SK-N-SH treated with all-trans-retinoic acid at 6 μM for 48 hours (cell line): ENCODE measurements around the gene SCN8A.

Experiments used
- ATAC-seq: fragments of 200-7000 bp; cut with Tn5 transposase; 3 replicates; pipeline ENCODE4 v1.9.1; 2020; ENCODE audit warnings: mild to moderate bottlenecking, moderate library complexity
- ARNTL ChIP-seq: fragments of 450-650 bp; formaldehyde crosslinking; IDR thresholded peaks from 2 replicates; pipeline ENCODE4 v1.5.0; 2020; ENCODE audit warnings: low read depth, mild to moderate bottlenecking, moderate library complexity, borderline replicate concordance
- BACH2 ChIP-seq: fragments of 250-450 bp; sonication (Bioruptor Pico); IDR thresholded peaks from 2 replicates; pipeline ENCODE4 v1.9.0; 2021; ENCODE audit warnings: mild to moderate bottlenecking, borderline replicate concordance
- ESRRG ChIP-seq: fragments of 250-450 bp; sonication (Bioruptor Pico); IDR thresholded peaks from 2 replicates; pipeline ENCODE4 v1.6.1; 2021; ENCODE audit warnings: mild to moderate bottlenecking
- GLIS3 ChIP-seq: fragments of 250-450 bp; sonication (Bioruptor Pico); IDR thresholded peaks from 2 replicates; pipeline ENCODE4 v1.5.0; 2020; ENCODE audit warnings: mild to moderate bottlenecking, moderate library complexity
- ISL1 ChIP-seq: fragments of 250-450 bp; sonication (Bioruptor Pico); IDR thresholded peaks from 2 replicates; pipeline ENCODE4 v2.1.2; 2022; ENCODE audit warnings: mild to moderate bottlenecking, moderate library complexity
- PPARA ChIP-seq: fragments of 250-450 bp; sonication (Bioruptor Pico); IDR thresholded peaks from 2 replicates; pipeline ENCODE4 v1.5.0; 2020; ENCODE audit warnings: mild to moderate bottlenecking, borderline replicate concordance
- RARB ChIP-seq: fragments of 250-450 bp; sonication (Bioruptor Pico); IDR thresholded peaks from 2 replicates; pipeline ENCODE4 v1.8.0; 2021; ENCODE audit warnings: mild to moderate bottlenecking, moderate library complexity
- SNAI2 ChIP-seq: fragments of 250-450 bp; sonication (Bioruptor Pico); IDR thresholded peaks from 2 replicates; pipeline ENCODE4 v1.5.0; 2020; ENCODE audit warnings: mild to moderate bottlenecking, moderate library complexity
- TCF4 ChIP-seq: fragments of 250-450 bp; sonication (Bioruptor Pico); IDR thresholded peaks from 2 replicates; pipeline ENCODE4 v1.8.0; 2021; ENCODE audit warnings: mild to moderate bottlenecking, moderate library complexity, borderline replicate concordance
- TOX ChIP-seq: fragments of 250-450 bp; sonication (Bioruptor Pico); IDR thresholded peaks from 2 replicates; pipeline ENCODE4 v1.8.0; 2021; ENCODE audit warnings: mild to moderate bottlenecking, moderate library complexity, borderline replicate concordance
- ZC3H10 ChIP-seq: fragments of 250-450 bp; sonication (Bioruptor Pico); IDR thresholded peaks from 2 replicates; pipeline ENCODE4 v1.5.1; 2021; ENCODE audit warnings: mild to moderate bottlenecking, moderate library complexity
- ZFP3 ChIP-seq: fragments of 250-450 bp; sonication (Bioruptor Pico); IDR thresholded peaks from 2 replicates; pipeline ENCODE4 v1.5.0; 2020; ENCODE audit warnings: mild to moderate bottlenecking, moderate library complexity
- ZFP30 ChIP-seq: fragments of 450-650 bp; formaldehyde crosslinking; IDR thresholded peaks from 2 replicates; pipeline ENCODE4 v1.5.0; 2022; ENCODE audit warnings: mild to moderate bottlenecking, moderate library complexity
- ZNF70 ChIP-seq: fragments of 450-650 bp; formaldehyde crosslinking; IDR thresholded peaks from 2 replicates; pipeline ENCODE4 v1.5.0; 2020; ENCODE audit warnings: mild to moderate bottlenecking, moderate library complexity
- TF ChIP-seq, protein P1 (sequence below): fragments of 250-450 bp; sonication (Bioruptor Pico); IDR thresholded peaks from 2 replicates; pipeline ENCODE4 v1.5.1; 2021; ENCODE audit warnings: mild to moderate bottlenecking, moderate library complexity
- TF ChIP-seq, protein P2 (sequence below): fragments of 250-450 bp; sonication (Bioruptor Pico); IDR thresholded peaks from 2 replicates; pipeline ENCODE4 v1.8.0; 2020; ENCODE audit warnings: mild to moderate bottlenecking, moderate library complexity, borderline replicate concordance
- TF ChIP-seq, protein P3 (sequence below): fragments of 250-450 bp; sonication (Bioruptor Pico); IDR thresholded peaks from 2 replicates; pipeline ENCODE4 v1.5.1; 2020; ENCODE audit warnings: low read depth, mild to moderate bottlenecking, moderate library complexity
- TF ChIP-seq, protein P4 (sequence below): fragments of 250-450 bp; sonication (Bioruptor Pico); IDR thresholded peaks from 2 replicates; pipeline ENCODE4 v1.8.0; 2021; ENCODE audit warnings: low read depth, mild to moderate bottlenecking, moderate library complexity, borderline replicate concordance
- TF ChIP-seq, protein P5 (sequence below): fragments of 250-450 bp; sonication (Bioruptor Pico); IDR thresholded peaks from 2 replicates; pipeline ENCODE4 v1.5.0; 2020; ENCODE audit warnings: mild to moderate bottlenecking, moderate library complexity

The SCN8A gene

DNA sequence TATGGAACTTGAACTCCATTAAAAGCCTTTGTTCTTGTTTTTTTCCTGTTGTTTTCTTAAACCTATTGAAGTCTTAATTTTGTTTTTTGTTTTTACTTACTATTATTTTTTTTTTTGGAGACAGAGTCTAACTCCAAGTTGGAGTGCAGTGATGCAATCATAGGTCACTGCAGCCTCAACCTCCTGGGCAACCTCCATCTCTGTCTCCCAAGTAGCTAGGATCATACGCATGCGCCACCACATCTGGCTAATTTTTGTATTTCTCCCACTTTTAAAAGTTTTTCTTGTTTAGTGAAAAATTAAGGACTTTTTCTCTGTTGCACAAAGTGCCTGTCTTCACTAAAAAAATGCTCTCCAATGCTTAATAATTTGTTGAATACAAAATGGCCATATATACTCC lies 76.2 kb downstream of the SCN8A start:
- no peak for ATAC-seq
- TF ChIP-seq ZFP30: no peak

DNA sequence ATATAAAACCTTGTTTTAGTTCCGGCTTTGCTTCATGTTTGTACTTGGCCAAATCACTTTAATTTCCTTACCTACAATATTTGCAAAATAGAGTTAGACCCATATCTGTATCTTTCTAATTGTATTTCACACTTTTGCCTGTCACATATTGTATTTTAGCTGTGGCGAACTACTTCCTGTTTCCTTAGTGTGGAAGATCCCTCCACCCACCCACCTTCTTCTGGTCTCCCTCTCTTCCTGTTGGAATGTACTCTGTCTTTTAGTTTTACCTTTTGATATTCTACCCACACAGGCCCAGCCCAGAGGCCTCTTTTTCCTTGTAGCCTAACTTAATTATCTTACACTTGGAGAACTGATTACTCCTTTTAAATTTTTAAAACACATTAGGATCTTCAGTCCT lies 78.2 kb downstream of the SCN8A start:
- TF ChIP-seq, protein P1, sequence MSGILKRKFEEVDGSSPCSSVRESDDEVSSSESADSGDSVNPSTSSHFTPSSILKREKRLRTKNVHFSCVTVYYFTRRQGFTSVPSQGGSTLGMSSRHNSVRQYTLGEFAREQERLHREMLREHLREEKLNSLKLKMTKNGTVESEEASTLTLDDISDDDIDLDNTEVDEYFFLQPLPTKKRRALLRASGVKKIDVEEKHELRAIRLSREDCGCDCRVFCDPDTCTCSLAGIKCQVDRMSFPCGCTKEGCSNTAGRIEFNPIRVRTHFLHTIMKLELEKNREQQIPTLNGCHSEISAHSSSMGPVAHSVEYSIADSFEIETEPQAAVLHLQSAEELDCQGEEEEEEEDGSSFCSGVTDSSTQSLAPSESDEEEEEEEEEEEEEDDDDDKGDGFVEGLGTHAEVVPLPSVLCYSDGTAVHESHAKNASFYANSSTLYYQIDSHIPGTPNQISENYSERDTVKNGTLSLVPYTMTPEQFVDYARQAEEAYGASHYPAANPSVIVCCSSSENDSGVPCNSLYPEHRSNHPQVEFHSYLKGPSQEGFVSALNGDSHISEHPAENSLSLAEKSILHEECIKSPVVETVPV (CRISPR knock-in tag): no peak
- TF ChIP-seq ZNF70 (CRISPR knock-in tag): no peak
- TF ChIP-seq TCF4: no peak
- TF ChIP-seq SNAI2 (CRISPR knock-in tag): no peak
- TF ChIP-seq ARNTL (CRISPR knock-in tag): no peak
- TF ChIP-seq, protein P2, sequence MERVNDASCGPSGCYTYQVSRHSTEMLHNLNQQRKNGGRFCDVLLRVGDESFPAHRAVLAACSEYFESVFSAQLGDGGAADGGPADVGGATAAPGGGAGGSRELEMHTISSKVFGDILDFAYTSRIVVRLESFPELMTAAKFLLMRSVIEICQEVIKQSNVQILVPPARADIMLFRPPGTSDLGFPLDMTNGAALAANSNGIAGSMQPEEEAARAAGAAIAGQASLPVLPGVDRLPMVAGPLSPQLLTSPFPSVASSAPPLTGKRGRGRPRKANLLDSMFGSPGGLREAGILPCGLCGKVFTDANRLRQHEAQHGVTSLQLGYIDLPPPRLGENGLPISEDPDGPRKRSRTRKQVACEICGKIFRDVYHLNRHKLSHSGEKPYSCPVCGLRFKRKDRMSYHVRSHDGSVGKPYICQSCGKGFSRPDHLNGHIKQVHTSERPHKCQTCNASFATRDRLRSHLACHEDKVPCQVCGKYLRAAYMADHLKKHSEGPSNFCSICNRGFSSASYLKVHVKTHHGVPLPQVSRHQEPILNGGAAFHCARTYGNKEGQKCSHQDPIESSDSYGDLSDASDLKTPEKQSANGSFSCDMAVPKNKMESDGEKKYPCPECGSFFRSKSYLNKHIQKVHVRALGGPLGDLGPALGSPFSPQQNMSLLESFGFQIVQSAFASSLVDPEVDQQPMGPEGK (CRISPR knock-in tag): no peak
- no peak for TF ChIP-seq GLIS3
- no peak for TF ChIP-seq ESRRG (CRISPR knock-in tag)
- TF ChIP-seq TOX (CRISPR knock-in tag): no peak
- no peak for TF ChIP-seq RARB (CRISPR knock-in tag)
- TF ChIP-seq ISL1 (CRISPR knock-in tag): no peak
- TF ChIP-seq ZFP3 (CRISPR knock-in tag): no peak
- TF ChIP-seq ZFP30: no peak
- no peak for TF ChIP-seq PPARA (CRISPR knock-in tag)
- TF ChIP-seq, protein P3, sequence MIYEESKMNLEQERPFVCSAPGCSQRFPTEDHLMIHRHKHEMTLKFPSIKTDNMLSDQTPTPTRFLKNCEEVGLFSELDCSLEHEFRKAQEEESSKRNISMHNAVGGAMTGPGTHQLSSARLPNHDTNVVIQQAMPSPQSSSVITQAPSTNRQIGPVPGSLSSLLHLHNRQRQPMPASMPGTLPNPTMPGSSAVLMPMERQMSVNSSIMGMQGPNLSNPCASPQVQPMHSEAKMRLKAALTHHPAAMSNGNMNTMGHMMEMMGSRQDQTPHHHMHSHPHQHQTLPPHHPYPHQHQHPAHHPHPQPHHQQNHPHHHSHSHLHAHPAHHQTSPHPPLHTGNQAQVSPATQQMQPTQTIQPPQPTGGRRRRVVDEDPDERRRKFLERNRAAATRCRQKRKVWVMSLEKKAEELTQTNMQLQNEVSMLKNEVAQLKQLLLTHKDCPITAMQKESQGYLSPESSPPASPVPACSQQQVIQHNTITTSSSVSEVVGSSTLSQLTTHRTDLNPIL (CRISPR knock-in tag): no peak
- TF ChIP-seq BACH2 (CRISPR knock-in tag): no peak
- TF ChIP-seq, all 23 proteins: peak for 0
- ATAC-seq: no peak

DNA sequence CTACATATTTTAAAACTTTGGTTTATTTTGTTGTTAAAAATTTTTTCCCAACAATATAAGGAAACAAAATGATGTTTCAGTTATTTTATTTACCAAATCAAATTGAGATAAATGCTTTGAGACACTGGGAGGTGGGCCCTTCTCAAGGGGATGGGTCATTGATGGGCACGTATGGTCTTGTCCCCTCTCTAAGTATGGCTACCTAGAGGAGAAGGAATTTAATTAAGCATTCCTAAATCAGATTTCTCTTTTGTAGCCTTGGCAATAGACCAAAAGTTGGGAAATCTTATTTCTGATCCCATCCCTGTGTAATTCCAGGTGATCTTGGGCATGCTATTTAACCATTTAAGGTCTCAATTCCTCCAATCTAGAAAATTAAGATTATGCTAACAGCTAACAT lies 79.0 kb downstream of the SCN8A start:
- ATAC-seq: no peak
- TF ChIP-seq BACH2 (CRISPR knock-in tag) (no peak), ESRRG (CRISPR knock-in tag) (no peak), ZC3H10 (CRISPR knock-in tag) (no peak), ARNTL (CRISPR knock-in tag) (no peak), SNAI2 (CRISPR knock-in tag) (no peak), ZNF70 (CRISPR knock-in tag) (no peak), ZFP3 (CRISPR knock-in tag) (no peak)
- TF ChIP-seq, protein P4, sequence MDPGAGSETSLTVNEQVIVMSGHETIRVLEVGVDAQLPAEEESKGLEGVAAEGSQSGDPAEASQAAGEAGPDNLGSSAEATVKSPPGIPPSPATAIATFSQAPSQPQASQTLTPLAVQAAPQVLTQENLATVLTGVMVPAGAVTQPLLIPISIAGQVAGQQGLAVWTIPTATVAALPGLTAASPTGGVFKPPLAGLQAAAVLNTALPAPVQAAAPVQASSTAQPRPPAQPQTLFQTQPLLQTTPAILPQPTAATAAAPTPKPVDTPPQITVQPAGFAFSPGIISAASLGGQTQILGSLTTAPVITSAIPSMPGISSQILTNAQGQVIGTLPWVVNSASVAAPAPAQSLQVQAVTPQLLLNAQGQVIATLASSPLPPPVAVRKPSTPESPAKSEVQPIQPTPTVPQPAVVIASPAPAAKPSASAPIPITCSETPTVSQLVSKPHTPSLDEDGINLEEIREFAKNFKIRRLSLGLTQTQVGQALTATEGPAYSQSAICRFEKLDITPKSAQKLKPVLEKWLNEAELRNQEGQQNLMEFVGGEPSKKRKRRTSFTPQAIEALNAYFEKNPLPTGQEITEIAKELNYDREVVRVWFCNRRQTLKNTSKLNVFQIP: no peak

DNA sequence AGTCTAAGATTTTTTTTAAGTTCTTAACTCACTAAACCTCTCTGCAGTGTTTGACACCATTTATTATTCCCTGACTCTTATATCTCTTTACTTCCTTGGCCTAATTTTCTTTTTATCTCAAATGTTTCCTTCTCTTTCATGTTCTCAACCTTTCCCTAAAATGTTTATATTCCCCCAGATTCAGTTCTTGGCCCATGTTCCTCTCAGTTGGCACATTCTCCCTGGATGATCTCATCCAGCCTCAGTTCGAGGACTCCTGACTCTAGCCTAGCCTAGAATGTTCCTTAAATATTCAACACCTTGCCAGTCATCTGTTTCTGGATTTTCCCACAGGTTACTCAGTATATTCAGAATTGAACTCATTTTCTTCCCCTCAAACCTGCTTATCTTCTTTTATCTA lies 81.3 kb downstream of the SCN8A start:
- no peak for ATAC-seq
- TF ChIP-seq, protein P5, sequence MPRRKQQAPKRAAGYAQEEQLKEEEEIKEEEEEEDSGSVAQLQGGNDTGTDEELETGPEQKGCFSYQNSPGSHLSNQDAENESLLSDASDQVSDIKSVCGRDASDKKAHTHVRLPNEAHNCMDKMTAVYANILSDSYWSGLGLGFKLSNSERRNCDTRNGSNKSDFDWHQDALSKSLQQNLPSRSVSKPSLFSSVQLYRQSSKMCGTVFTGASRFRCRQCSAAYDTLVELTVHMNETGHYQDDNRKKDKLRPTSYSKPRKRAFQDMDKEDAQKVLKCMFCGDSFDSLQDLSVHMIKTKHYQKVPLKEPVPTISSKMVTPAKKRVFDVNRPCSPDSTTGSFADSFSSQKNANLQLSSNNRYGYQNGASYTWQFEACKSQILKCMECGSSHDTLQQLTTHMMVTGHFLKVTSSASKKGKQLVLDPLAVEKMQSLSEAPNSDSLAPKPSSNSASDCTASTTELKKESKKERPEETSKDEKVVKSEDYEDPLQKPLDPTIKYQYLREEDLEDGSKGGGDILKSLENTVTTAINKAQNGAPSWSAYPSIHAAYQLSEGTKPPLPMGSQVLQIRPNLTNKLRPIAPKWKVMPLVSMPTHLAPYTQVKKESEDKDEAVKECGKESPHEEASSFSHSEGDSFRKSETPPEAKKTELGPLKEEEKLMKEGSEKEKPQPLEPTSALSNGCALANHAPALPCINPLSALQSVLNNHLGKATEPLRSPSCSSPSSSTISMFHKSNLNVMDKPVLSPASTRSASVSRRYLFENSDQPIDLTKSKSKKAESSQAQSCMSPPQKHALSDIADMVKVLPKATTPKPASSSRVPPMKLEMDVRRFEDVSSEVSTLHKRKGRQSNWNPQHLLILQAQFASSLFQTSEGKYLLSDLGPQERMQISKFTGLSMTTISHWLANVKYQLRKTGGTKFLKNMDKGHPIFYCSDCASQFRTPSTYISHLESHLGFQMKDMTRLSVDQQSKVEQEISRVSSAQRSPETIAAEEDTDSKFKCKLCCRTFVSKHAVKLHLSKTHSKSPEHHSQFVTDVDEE (CRISPR knock-in tag): no peak
- TF ChIP-seq, all 23 proteins: peak for 0
